HCT116 (cell line): Measurements from ENCODE around the gene MATK. TPM values are rescaled to one million over a fixed set of nuclear protein-coding genes. Genes with fewer than 3 reads are reported as not detected.

Source experiments
- ATAC-seq: fragments of 200-7000 bp; cut with Tn5 transposase; 2 replicates; pipeline ENCODE4 v1.9.1; 2020; ENCODE audit warnings: mild to moderate bottlenecking, moderate library complexity
- BruUV-seq: library from RNA; stranded (reverse); fragments of 400-500 nt; replicated peaks from 2 replicates; lab custom pipeline; 2021; lab: Mats Ljungman, UMichigan
- CTCF ChIA-PET: fragments of 300-600 bp; sonication (Branson Sonifier 250); formaldehyde crosslinking; loops from one replicate; lab custom pipeline; 2021; ENCODE audit warnings: antibody characterized with exemption; lab: Charles Lee
- POLR2A ChIA-PET: fragments of 300-600, 350-600 bp; sonication (Branson Sonifier 250); formaldehyde crosslinking; loops from one replicate; lab custom pipeline; 2021; ENCODE audit warnings: antibody characterized with exemption; lab: Charles Lee
- RAD21 ChIA-PET, 2 experiments: fragments of 300-600 bp; sonication (Branson Sonifier 250); formaldehyde crosslinking; loops; one replicate each; lab custom pipeline; 2023; ENCODE audit warnings: low total read pairs in 2 of 2; ENCODE audit not compliant: uncharacterized antibody in 2 of 2, unreplicated experiment in 2 of 2, low non-redundant PET in 1 of 2; lab: Charles Lee
- DNase-seq: peaks from one replicate; pipeline ENCODE4 v3.0.0-alpha.2; 2010; ENCODE audit warnings: low read depth, low spot score
- H2AFZ ChIP-seq: fragments of 200-600 bp; shearing (Covaris generic), sonication (generic); 2 replicates; pipeline ENCODE4 v1.6.1; 2017; ENCODE audit warnings: low read depth, mixed run types, mixed read lengths, antibody characterized with exemption, low read length; ENCODE audit not compliant: poor library complexity, severe bottlenecking
- H3K27ac ChIP-seq: 2 replicates; pipeline ENCODE4 v1.5.1; 2012; ENCODE audit warnings: low read depth, low read length
- H3K27me3 ChIP-seq: fragments of 200-600 bp; sonication (generic); 2 replicates; pipeline ENCODE4 v1.6.1; 2016; ENCODE audit warnings: mixed run types, low read length, mixed read lengths; ENCODE audit not compliant: insufficient read depth
- H3K36me3 ChIP-seq, 2 experiments: fragments of 200-500 bp in 1 of 2; fragments of 200-600 bp in 1 of 2; sonication (Bioruptor generic) in 1 of 2; sonication (generic) in 1 of 2; 2 replicates each; pipeline versions ENCODE4 v1.5.1 to v1.6.1; 2014 to 2016; ENCODE audit warnings: low read length in 2 of 2, inconsistent platforms in 1 of 2, mixed read lengths in 1 of 2, mixed run types in 1 of 2; ENCODE audit not compliant: insufficient read depth in 2 of 2, control insufficient read depth in 1 of 2
- H3K4me1 ChIP-seq, 2 experiments: fragments of 200-600 bp in 1 of 2; sonication (generic) in 1 of 2; 2 replicates each; pipeline versions ENCODE4 v1.5.1 to v1.6.1; 2012 to 2017; ENCODE audit warnings: low read length in 2 of 2, inconsistent platforms in 1 of 2, mild to moderate bottlenecking in 1 of 2, mixed read lengths in 1 of 2, mixed run types in 1 of 2, moderate library complexity in 1 of 2; ENCODE audit not compliant: insufficient read depth in 2 of 2, control insufficient read depth in 1 of 2
- H3K4me2 ChIP-seq: fragments of 200-600 bp; sonication (generic); 2 replicates; pipeline ENCODE4 v1.6.1; 2017; ENCODE audit warnings: mixed run types, low read length, mixed read lengths
- H3K4me3 ChIP-seq, 2 experiments: fragments of 200-600 bp in 1 of 2; sonication (generic) in 1 of 2; replicated peaks in 1 of 2; 2 replicates each; pipeline ENCODE4 v1.5.1; 2011 to 2016; ENCODE audit warnings: low read length in 2 of 2, control low read depth in 1 of 2, low read depth in 1 of 2, mild to moderate bottlenecking in 1 of 2, mixed read lengths in 1 of 2, mixed run types in 1 of 2
- H3K79me2 ChIP-seq: fragments of 200-600 bp; sonication (generic); 2 replicates; pipeline ENCODE4 v1.6.1; 2017; ENCODE audit warnings: mild to moderate bottlenecking, mixed run types, low read length, moderate library complexity, mixed read lengths; ENCODE audit not compliant: insufficient read depth
- H3K9ac ChIP-seq: fragments of 200-600 bp; sonication (generic); 2 replicates; pipeline ENCODE4 v1.6.1; 2016; ENCODE audit warnings: low read length, mixed read lengths
- H3K9me2 ChIP-seq: fragments of 200-600 bp; sonication (generic), shearing (Covaris generic); 2 replicates; pipeline ENCODE4 v1.6.1; 2017; ENCODE audit warnings: mixed run types, mild to moderate bottlenecking, moderate library complexity; ENCODE audit not compliant: insufficient read depth
- H3K9me3 ChIP-seq, 2 experiments: fragments of 200-500 bp in 1 of 2; fragments of 200-600 bp in 1 of 2; sonication (Bioruptor generic) in 1 of 2; sonication (generic) in 1 of 2; 2 replicates each; pipeline ENCODE4 v1.6.1; 2014 to 2017; ENCODE audit warnings: low read length in 2 of 2, mixed read lengths in 2 of 2, inconsistent platforms in 1 of 2, low read depth in 1 of 2, mild to moderate bottlenecking in 1 of 2, mixed run types in 1 of 2, moderate library complexity in 1 of 2; ENCODE audit not compliant: control insufficient read depth in 1 of 2, insufficient read depth in 1 of 2
- H4K20me1 ChIP-seq: fragments of 200-600 bp; sonication (generic), shearing (Covaris generic); 2 replicates; pipeline ENCODE4 v1.6.1; 2017; ENCODE audit warnings: mixed run types, mild to moderate bottlenecking, moderate library complexity; ENCODE audit not compliant: insufficient read depth
- EGR1 ChIP-seq: IDR thresholded peaks from 2 replicates; pipeline ENCODE4 v1.6.1; 2012; ENCODE audit warnings: low read depth
- EZH2phosphoT487 ChIP-seq: fragments of 200-600 bp; IDR thresholded peaks from 2 replicates; pipeline ENCODE4 v1.6.1; 2018; ENCODE audit warnings: antibody characterized with exemption, borderline replicate concordance
- MAX ChIP-seq: IDR thresholded peaks from 2 replicates; pipeline ENCODE4 v1.6.1; 2012
- RAD21 ChIP-seq: IDR thresholded peaks from 2 replicates; pipeline ENCODE4 v1.6.1; 2012; ENCODE audit warnings: low read depth, mild to moderate bottlenecking
- SIN3A ChIP-seq: IDR thresholded peaks from 2 replicates; pipeline ENCODE4 v1.6.1; 2012; ENCODE audit warnings: low read depth
- SRF ChIP-seq: IDR thresholded peaks from 2 replicates; pipeline ENCODE4 v1.6.1; 2012; ENCODE audit warnings: low read depth
- YY1 ChIP-seq: IDR thresholded peaks from 2 replicates; pipeline ENCODE4 v1.6.1; 2011; ENCODE audit warnings: low read length, low read depth, moderate library complexity, mild to moderate bottlenecking; ENCODE audit not compliant: insufficient replicate concordance; ENCODE audit errors: extremely low read depth
- ZBTB33 ChIP-seq: IDR thresholded peaks from 2 replicates; pipeline ENCODE4 v1.6.1; 2011; ENCODE audit warnings: mild to moderate bottlenecking, low read length, moderate library complexity; ENCODE audit not compliant: insufficient replicate concordance; ENCODE audit errors: extremely low read depth
- ZFX ChIP-seq: fragments of 450-650 bp; IDR thresholded peaks from 2 replicates; pipeline ENCODE4 v1.6.1; 2017
- ZNF274 ChIP-seq: fragments of 200-500 bp; sonication (Bioruptor generic); IDR thresholded peaks from 2 replicates; pipeline ENCODE4 v1.6.1; 2014; ENCODE audit warnings: mild to moderate bottlenecking, low read depth, low read length, inconsistent platforms
- intact Hi-C: fragments of 100-400 bp; cut with micrococcal nuclease; formaldehyde crosslinking; loops from 2 replicates; pipeline ENCODE4 v1.10.0; 2022
- total RNA-seq: library from RNA; stranded (reverse); gene quantifications from one replicate; pipeline ENCODE4 v1.2.1, GENCODE V29; 2021; ENCODE audit not compliant: unreplicated experiment
- TF ChIP-seq, protein P1 (sequence below): IDR thresholded peaks from 2 replicates; pipeline ENCODE4 v1.6.1; 2012; ENCODE audit warnings: low read depth

The MATK gene
- total RNA-seq, 1 experiment from 2014 or later: not detected

DNA sequence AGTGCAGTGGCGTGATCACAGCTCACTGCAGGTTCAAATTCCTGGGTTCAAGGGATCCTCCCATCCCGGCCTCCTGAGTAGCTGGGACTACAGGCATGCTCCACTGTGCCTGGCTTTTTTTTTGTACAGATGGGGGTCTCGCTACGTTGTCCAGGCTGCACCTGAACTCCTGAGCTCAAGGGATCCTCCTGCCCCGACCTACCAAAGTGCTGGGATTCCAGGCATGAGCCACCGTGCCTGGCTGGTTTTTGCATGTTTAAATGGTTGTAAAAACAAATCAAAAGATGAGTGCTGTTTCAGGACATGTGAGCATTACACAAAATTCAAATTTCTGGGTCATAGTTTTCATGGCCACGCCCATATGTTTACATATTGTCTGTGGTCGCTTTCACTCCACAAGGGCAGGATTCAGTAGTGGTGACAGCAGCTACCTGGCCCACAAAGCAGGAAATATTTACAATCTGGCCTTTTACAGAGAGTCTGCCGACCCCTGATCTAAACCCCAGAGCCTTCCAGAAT lies 5.3 kb downstream of the MATK start (continued):
- no peak for TF ChIP-seq YY1
- TF ChIP-seq, protein P1, sequence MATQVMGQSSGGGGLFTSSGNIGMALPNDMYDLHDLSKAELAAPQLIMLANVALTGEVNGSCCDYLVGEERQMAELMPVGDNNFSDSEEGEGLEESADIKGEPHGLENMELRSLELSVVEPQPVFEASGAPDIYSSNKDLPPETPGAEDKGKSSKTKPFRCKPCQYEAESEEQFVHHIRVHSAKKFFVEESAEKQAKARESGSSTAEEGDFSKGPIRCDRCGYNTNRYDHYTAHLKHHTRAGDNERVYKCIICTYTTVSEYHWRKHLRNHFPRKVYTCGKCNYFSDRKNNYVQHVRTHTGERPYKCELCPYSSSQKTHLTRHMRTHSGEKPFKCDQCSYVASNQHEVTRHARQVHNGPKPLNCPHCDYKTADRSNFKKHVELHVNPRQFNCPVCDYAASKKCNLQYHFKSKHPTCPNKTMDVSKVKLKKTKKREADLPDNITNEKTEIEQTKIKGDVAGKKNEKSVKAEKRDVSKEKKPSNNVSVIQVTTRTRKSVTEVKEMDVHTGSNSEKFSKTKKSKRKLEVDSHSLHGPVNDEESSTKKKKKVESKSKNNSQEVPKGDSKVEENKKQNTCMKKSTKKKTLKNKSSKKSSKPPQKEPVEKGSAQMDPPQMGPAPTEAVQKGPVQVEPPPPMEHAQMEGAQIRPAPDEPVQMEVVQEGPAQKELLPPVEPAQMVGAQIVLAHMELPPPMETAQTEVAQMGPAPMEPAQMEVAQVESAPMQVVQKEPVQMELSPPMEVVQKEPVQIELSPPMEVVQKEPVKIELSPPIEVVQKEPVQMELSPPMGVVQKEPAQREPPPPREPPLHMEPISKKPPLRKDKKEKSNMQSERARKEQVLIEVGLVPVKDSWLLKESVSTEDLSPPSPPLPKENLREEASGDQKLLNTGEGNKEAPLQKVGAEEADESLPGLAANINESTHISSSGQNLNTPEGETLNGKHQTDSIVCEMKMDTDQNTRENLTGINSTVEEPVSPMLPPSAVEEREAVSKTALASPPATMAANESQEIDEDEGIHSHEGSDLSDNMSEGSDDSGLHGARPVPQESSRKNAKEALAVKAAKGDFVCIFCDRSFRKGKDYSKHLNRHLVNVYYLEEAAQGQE: no peak

- POLR2A ChIA-PET: no interaction called here
- no TSS peak for BruUV-seq
Observed at GRCh38 chr19:3778899-3779723, 7.1 kb downstream of the MATK start.

More at GRCh38 chr19:3778899-3779723, 7.1 kb downstream of the MATK start:
- no peaks in the 10 kb centered on the region for H3K79me2 ChIP-seq
- ATAC-seq (no peak), DNase-seq (no peak)
- no peaks in the 10 kb centered on the region for H3K9me2 ChIP-seq
- RAD21 ChIA-PET: no interaction called here
- CTCF ChIA-PET: no interaction called here
- H3K36me3 ChIP-seq: no peaks in the 10 kb centered on the region
- H4K20me1 ChIP-seq: no peaks in the 10 kb centered on the region
- H3K27ac ChIP-seq: no peak overlapping the region
- no peak for TF ChIP-seq ZNF274
- no peak for TF ChIP-seq EGR1
- no peak for TF ChIP-seq SIN3A
- no peak for TF ChIP-seq ZFX
- no peak for TF ChIP-seq EZH2phosphoT487
- no peak for TF ChIP-seq RAD21
- TF ChIP-seq SRF: no peak
- TF ChIP-seq MAX: no peak
- no peak for TF ChIP-seq ZBTB33
- H3K4me3 ChIP-seq: no peak overlapping the region
- H3K4me1 ChIP-seq: no peaks in the 10 kb centered on the region
- no peak overlapping the region for H3K9ac ChIP-seq
- H3K27me3 ChIP-seq: no peaks in the 10 kb centered on the region
- H3K9me3 ChIP-seq: peaks cover 9 to 21% of the 10 kb centered on the region in 2 experiments; a peak in 3 of 4 replicates
- H3K4me2 ChIP-seq: no peak overlapping the region
- intact Hi-C loops: no loop called here
- no peak overlapping the region for H2AFZ ChIP-seq
